WI38 (cell line): ENCODE measurements around the gene ALPI.
"Not testable (repeated sequence)": the region's sequence is repeated elsewhere in the genome, so short reads cannot be mapped to it uniquely, and the experiment has no call there.

ENCODE experiments used
- H3K4me3 ChIP-seq: 2 replicates; pipeline ENCODE4 v1.5.1; 2011; ENCODE audit warnings: low read depth, mild to moderate bottlenecking, control low read depth, low read length
- TF ChIP-seq, protein P1 (sequence below): IDR thresholded peaks from 2 replicates; pipeline ENCODE4 v1.5.1; 2012; ENCODE audit warnings: low read depth, mild to moderate bottlenecking, control low read depth, low read length

Gene ALPI

GRCh38 chr2:232448304-232448690 lies 7.7 kb upstream of the ALPI start:
- TF ChIP-seq, protein P1, sequence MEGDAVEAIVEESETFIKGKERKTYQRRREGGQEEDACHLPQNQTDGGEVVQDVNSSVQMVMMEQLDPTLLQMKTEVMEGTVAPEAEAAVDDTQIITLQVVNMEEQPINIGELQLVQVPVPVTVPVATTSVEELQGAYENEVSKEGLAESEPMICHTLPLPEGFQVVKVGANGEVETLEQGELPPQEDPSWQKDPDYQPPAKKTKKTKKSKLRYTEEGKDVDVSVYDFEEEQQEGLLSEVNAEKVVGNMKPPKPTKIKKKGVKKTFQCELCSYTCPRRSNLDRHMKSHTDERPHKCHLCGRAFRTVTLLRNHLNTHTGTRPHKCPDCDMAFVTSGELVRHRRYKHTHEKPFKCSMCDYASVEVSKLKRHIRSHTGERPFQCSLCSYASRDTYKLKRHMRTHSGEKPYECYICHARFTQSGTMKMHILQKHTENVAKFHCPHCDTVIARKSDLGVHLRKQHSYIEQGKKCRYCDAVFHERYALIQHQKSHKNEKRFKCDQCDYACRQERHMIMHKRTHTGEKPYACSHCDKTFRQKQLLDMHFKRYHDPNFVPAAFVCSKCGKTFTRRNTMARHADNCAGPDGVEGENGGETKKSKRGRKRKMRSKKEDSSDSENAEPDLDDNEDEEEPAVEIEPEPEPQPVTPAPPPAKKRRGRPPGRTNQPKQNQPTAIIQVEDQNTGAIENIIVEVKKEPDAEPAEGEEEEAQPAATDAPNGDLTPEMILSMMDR = no peak
- no peak overlapping the region for H3K4me3 ChIP-seq

GRCh38 chr2:232449964-232450363 lies 6.0 kb upstream of the ALPI start:
- TF ChIP-seq, protein P1 = no peak
- no peak overlapping the region for H3K4me3 ChIP-seq

DNA sequence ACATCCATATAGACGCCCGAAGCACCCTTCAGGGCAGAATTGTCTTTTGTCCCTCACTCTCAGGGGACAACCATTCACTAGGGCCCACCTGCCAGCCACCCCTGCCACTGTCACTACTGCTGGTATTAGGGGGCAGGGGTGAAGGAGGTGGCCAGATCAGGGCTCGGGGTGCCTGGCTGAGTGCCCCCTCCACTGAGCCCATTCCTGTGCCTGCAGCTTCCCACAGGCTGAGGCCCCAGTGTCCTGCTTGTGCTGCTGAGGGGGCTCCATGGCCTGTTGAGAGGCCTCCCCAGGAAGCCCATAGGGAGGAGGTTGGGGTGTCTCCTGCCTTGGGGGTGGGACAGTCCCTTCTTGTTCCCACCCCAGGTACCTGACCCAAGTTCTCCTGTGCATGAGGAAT lies 4.3 kb upstream of the ALPI start:
- H3K4me3 ChIP-seq = not testable (repeated sequence)

GRCh38 chr2:232454630-232455029 lies 1.3 kb upstream of the ALPI start:
- TF ChIP-seq, protein P1 = no peak
- H3K4me3 ChIP-seq = no peak overlapping the region

- no peak overlapping the region for H3K4me3 ChIP-seq
- TF ChIP-seq, protein P1 = no peak
These were observed 555 bp downstream of the ALPI start for GRCh38 chr2:232456296-232457120.

GRCh38 chr2:232457121-232458011 lies 1.4 kb downstream of the ALPI start:
- no peak overlapping the region for H3K4me3 ChIP-seq
- TF ChIP-seq, protein P1 = no peak

DNA sequence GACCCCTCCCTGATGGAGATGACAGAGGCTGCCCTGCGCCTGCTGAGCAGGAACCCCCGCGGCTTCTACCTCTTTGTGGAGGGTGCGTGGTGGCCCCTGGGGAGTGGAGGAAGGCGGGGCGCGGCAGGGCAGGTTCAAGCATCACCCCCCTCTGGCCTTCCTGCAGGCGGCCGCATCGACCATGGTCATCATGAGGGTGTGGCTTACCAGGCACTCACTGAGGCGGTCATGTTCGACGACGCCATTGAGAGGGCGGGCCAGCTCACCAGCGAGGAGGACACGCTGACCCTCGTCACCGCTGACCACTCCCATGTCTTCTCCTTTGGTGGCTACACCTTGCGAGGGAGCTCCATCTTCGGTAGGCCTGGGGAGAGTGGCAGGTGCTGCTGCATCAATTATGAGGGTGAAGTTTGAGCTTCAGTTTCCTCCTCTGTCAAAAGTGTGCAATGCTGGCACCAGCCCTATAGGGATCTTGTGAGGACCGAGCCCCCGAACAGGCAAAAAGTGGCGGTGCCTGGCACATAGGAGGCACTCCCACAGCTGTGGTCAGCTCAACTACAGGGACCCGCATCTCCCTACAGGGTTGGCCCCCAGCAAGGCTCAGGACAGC lies 2.2 kb downstream of the ALPI start:
- no peak overlapping the region for H3K4me3 ChIP-seq
- TF ChIP-seq, protein P1 = no peak
